ENCODE results near the gene LTB4R2. TPM values are rescaled to one million over a fixed set of nuclear protein-coding genes. Genes with fewer than 3 reads are reported as not detected.

LTB4R2 gene
- polyA plus RNA-seq, 1 experiment: 1.6 TPM

DNA sequence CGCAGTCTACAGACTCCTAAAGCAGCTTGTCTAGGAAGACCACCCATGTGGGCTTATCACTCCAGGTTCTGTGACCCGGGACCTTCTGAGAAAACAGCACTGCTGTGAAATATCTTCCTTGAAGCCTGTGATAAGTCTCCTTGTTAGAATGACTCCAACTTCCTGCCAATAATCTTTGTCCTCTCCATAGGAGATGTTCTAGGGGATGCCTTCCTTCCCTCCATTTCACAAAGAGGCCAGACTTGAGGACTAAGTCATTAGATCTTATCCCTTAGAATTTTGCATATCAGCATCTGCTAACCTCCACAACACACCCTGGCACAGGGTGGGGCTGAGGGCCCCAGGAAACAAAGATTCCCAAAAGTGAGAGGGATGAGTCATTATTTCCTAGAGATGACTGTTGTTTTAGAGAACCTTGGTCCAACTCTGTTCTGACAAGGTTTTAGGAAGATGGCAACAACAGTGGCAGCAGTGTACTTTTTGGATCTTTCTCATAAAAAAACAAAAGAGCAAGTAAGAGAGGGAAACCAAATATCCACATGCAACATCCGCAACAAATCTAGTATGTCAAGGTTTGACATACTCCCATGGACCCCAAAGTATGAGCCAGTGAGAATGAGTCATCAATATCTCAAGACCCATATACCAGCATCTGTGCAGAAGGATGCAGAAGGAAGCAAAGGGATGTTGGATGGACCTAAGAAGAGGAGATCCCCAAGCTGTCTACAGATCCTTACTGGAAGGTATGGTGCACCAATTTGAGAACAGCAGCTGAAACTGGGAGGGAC lies 7.4 kb downstream of the LTB4R2 start:
- POLR2A ChIA-PET: no interaction called here
- Histone ChIP-seq H3K4me3 (ENCODE audit: low read depth, low read length) (no peak overlapping the region), H3K36me3 (ENCODE audit: control insufficient read depth, insufficient read depth, low read length) (no peaks in the 10 kb centered on the region), H3K27me3 (ENCODE audit: control insufficient read depth, insufficient read depth, low read length) (no peaks in the 10 kb centered on the region; the same call in 1 of the 2 replicates)
- TF ChIP-seq, protein P1, sequence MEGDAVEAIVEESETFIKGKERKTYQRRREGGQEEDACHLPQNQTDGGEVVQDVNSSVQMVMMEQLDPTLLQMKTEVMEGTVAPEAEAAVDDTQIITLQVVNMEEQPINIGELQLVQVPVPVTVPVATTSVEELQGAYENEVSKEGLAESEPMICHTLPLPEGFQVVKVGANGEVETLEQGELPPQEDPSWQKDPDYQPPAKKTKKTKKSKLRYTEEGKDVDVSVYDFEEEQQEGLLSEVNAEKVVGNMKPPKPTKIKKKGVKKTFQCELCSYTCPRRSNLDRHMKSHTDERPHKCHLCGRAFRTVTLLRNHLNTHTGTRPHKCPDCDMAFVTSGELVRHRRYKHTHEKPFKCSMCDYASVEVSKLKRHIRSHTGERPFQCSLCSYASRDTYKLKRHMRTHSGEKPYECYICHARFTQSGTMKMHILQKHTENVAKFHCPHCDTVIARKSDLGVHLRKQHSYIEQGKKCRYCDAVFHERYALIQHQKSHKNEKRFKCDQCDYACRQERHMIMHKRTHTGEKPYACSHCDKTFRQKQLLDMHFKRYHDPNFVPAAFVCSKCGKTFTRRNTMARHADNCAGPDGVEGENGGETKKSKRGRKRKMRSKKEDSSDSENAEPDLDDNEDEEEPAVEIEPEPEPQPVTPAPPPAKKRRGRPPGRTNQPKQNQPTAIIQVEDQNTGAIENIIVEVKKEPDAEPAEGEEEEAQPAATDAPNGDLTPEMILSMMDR (IDR thresholded peaks at IDR 0.05; ENCODE audit: insufficient read depth, low read depth, low read length): no peak
- DNase-seq (ENCODE audit: low read depth): no peak
- CTCF ChIA-PET: interaction anchor here (0.7 to 2.4 kb wide), 10 partner anchors 9 to 120 kb away, joined by 3 to 16 read pairs (median 6); partner anchors contain the start of genes CIDEB and TINF2

DNA sequence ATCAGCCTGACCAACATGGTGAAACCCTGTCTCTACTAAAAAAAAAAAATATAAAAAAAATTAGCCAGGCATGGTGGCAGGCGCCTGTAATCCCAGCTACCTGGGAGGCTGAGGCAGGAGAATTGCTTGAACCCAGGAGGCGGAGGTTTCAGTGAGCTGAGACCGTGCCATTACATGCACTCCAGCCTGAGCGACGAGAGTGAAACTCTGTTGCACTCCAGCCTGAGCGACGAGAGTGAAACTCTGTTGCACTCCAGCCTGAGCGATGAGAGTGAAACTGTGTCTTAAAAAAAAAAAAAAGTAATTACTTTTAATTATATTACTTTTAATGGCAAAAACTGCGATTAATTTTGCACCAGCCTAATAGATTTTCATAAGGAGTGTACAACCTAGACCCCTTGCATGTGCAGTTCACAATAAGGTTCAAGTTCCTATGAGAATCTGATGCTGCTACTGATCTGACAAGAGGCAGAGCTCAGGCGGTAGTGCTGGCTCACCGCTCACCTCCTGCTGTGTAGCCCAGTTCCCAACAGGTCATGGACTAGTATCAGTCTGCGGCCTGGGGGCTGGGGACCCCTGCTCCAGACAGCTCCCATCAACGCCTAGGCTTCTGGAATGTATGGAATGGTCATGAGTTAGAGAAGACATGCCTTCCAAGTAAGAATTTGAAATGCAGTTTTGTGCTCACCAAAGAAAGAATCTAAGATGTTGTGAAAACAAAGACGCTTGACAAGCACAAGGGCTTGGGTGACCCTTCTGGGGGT lies 11.5 kb downstream of the LTB4R2 start:
- POLR2A ChIA-PET: no interaction called here
- peaks cover 4% of the 10 kb centered on the region; the same call in 1 of the 2 replicates for H3K27me3 ChIP-seq (ENCODE audit: control insufficient read depth, insufficient read depth, low read length)
- H3K4me3 ChIP-seq (ENCODE audit: low read depth, low read length): no peak overlapping the region

DNA sequence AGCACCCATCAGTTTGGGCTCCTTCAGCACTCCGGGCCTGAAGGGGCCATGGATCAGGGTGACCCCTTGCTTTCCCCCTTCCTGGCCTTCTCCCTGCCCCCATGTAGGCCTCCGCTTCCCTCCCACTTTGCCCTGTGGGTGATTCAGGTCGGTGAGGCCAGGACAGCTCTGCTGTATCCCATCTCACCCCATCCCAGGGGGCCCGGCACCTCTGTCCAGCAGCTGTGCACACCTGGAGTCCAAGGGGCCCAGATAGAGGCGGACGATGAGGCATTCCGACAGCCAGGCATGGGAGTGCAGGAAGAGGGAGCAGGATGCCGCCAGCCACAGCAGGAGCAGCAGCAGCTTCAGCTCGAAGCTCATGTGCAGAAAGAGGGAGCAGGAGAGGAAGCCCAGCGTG lies 12.7 kb downstream of the LTB4R2 start:
- ChIA-PET POLR2A (no interaction called here), CTCF (interaction anchor here (0.7 to 5.6 kb wide), 6 partner anchors 10 to 113 kb away, joined by 3 to 44 read pairs (median 24); partner anchors contain the start of genes CIDEB, KHNYN, LTB4R and LTB4R2)
- DNase-seq (ENCODE audit: low read depth): no peak
- TF ChIP-seq, protein P1 (IDR thresholded peaks at IDR 0.05; ENCODE audit: insufficient read depth, low read depth, low read length): no peak
- Histone ChIP-seq H3K36me3 (ENCODE audit: control insufficient read depth, insufficient read depth, low read length) (no peaks in the 10 kb centered on the region), H3K27me3 (ENCODE audit: control insufficient read depth, insufficient read depth, low read length) (peaks cover 4% of the 10 kb centered on the region; the same call in 1 of the 2 replicates), H3K4me3 (ENCODE audit: low read depth, low read length) (no peak overlapping the region)

More for the DNA sequence above, 11.5 kb downstream of the LTB4R2 start:
- TF ChIP-seq, protein P1 (IDR thresholded peaks at IDR 0.05; ENCODE audit: insufficient read depth, low read depth, low read length): no peak
- no peak for DNase-seq (ENCODE audit: low read depth)
- no peaks in the 10 kb centered on the region for H3K36me3 ChIP-seq (ENCODE audit: control insufficient read depth, insufficient read depth, low read length)
- CTCF ChIA-PET: interaction anchor here (0.7 to 5.6 kb wide), 6 partner anchors 11 to 114 kb away, joined by 3 to 44 read pairs (median 24); partner anchors contain the start of genes CIDEB, KHNYN, LTB4R and LTB4R2

DNA sequence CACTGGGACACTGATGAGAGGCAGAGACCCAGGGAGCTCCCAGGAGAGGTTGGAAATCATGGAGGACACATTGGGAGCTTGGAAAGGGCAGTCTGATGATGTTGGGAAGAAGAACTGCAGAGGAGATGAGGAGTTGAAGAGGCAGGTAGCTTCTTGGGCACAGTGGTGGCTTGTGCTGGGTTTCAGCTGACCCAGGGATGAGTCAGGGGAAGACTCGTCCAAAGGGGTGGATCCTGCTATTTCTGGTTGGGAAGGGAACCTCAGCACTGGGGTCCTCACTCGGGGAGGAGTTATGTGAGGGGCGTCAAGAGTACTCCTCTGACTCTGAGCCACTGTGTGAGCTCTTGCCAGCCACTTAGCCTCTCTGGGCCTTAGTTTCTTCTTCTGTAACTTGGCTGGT lies 13.4 kb downstream of the LTB4R2 start:
- DNase-seq (ENCODE audit: low read depth): no peak
- Histone ChIP-seq H3K36me3 (ENCODE audit: control insufficient read depth, insufficient read depth, low read length) (no peaks in the 10 kb centered on the region), H3K27me3 (ENCODE audit: control insufficient read depth, insufficient read depth, low read length) (peaks cover 4% of the 10 kb centered on the region; the same call in 1 of the 2 replicates), H3K4me3 (ENCODE audit: low read depth, low read length) (no peak overlapping the region)
- ChIA-PET POLR2A (no interaction called here), CTCF (interaction anchor here (0.6 to 5.6 kb wide), 7 partner anchors 10 to 113 kb away, joined by 3 to 44 read pairs (median 12); partner anchors contain the start of genes CIDEB, KHNYN, LTB4R and LTB4R2)
- TF ChIP-seq, protein P1 (IDR thresholded peaks at IDR 0.05; ENCODE audit: insufficient read depth, low read depth, low read length): no peak

Data from BJ (cell line).